HFFc6 (cell line): Measurements from ENCODE around the gene TEDC1. TPM values are rescaled to one million over a fixed set of nuclear protein-coding genes. Genes with fewer than 3 reads are reported as not detected.

ENCODE experiments used
- DNase-seq: peaks from one replicate; pipeline ENCODE4 v3.0.0-alpha.2; 2018
- H3K27ac Mint-ChIP-seq: 2 replicates; pipeline ENCODE4 v1.8.0; 2020; ENCODE audit warnings: mild to moderate bottlenecking, mixed read lengths
- H3K27me3 Mint-ChIP-seq: 2 replicates; pipeline ENCODE4 v1.8.0; 2021; ENCODE audit warnings: mild to moderate bottlenecking, moderate library complexity, mixed read lengths; ENCODE audit not compliant: insufficient read depth
- H3K36me3 Mint-ChIP-seq: 2 replicates; pipeline ENCODE4 v1.8.0; 2021; ENCODE audit warnings: low read depth, mixed read lengths
- H3K4me1 Mint-ChIP-seq: 2 replicates; pipeline ENCODE4 v1.8.0; 2020; ENCODE audit warnings: low read depth, mixed read lengths
- H3K4me3 Mint-ChIP-seq: 2 replicates; pipeline ENCODE4 v1.8.0; 2020; ENCODE audit warnings: mild to moderate bottlenecking, moderate library complexity, mixed read lengths
- H3K9me3 Mint-ChIP-seq: 2 replicates; pipeline ENCODE4 v1.8.0; 2020; ENCODE audit warnings: mild to moderate bottlenecking, mixed read lengths
- total RNA-seq, 6 experiments: library from RNA; stranded (reverse); fragmentation: NEBNext Ultra II Directional; extraction: Animal tissue kit (Norgen Biotek cat#: 25700); gene quantifications; 2 replicates in 1 of 6; 3 replicates in 5 of 6; pipeline ENCODE4 v1.2.3, GENCODE V29; 2021
- TF ChIP-seq, protein P1 (sequence below): fragments of 200-600 bp; sonication (generic); IDR thresholded peaks from 2 replicates; pipeline ENCODE4 v1.5.0; 2021; ENCODE audit warnings: antibody characterized with exemption, mild to moderate bottlenecking

The TEDC1 gene
- total RNA-seq, 6 experiments from 2014 or later = 9.1 to 12.9 (median 12.7) TPM

DNA sequence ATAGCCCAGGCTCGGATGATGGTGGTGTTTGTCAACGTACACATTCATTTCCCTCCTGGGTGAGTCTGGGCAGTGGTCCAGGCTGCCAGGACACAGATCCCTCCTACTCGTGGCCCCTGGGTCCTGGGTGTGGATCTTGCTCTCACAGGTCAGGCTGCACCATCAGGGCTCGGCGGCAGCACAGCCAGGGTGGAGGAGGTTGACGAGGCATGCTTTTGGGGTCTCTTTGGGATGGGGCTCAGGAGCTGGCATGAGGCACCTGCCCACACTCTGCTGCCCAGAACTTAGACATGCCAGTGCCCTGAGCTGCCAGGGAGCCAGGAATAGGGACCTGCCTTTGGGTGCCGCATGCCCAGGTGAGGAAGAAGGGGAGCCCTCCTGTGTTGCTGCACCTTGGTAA, 45.0 kb downstream of the TEDC1 start:
- no peaks in the 10 kb centered on the region for H3K36me3 Mint-ChIP-seq
- H3K9me3 Mint-ChIP-seq = no peaks in the 10 kb centered on the region
- H3K4me3 Mint-ChIP-seq = no peak overlapping the region
- no peak for DNase-seq
- H3K4me1 Mint-ChIP-seq = no peaks in the 10 kb centered on the region
- no peak overlapping the region for H3K27ac Mint-ChIP-seq
- H3K27me3 Mint-ChIP-seq = peaks cover 21% of the 10 kb centered on the region
- TF ChIP-seq, protein P1, sequence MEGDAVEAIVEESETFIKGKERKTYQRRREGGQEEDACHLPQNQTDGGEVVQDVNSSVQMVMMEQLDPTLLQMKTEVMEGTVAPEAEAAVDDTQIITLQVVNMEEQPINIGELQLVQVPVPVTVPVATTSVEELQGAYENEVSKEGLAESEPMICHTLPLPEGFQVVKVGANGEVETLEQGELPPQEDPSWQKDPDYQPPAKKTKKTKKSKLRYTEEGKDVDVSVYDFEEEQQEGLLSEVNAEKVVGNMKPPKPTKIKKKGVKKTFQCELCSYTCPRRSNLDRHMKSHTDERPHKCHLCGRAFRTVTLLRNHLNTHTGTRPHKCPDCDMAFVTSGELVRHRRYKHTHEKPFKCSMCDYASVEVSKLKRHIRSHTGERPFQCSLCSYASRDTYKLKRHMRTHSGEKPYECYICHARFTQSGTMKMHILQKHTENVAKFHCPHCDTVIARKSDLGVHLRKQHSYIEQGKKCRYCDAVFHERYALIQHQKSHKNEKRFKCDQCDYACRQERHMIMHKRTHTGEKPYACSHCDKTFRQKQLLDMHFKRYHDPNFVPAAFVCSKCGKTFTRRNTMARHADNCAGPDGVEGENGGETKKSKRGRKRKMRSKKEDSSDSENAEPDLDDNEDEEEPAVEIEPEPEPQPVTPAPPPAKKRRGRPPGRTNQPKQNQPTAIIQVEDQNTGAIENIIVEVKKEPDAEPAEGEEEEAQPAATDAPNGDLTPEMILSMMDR = no peak

DNA sequence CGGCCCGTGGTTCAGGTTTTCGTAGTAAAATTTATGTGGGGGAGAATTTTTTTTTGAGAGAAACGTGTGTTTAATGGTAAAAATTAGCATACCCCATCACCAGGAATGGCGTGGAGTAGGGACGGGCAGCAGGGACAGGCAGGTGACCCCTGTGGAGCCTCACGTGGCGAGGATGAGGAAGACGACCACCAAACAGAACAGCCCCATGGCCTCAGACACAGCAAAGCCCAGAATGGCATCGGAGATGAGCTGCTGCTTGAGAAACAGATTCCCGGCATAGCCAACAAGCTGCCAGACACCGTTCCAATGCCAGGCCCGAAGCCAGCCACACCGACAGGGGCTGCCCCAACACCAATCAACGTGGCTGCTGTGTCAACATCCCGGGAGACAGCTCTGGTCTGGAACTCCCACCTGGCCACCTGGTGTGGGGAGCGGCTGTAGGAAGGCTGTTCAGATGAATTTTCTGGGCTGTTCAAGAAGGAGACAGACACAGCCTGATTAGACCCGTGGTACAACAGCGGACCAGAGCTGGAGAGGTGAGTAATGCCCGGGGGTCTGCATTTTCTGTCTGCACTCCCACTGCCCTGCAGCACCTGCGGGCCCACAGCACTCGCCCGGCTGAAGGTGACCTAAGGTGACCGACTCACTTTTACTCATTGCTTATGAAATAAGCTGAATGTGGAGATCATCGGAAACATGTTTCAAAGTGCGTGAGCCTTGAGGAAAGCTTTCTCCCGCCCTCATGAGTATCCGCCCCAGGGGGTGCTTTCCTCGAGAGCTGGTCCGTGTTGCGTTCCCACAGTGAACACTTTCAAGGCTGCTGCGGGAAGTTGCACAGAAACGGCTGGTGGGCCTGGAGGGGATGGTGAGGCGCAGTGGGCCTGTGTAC, 45.9 kb downstream of the TEDC1 start:
- DNase-seq = no peak
- no peaks in the 10 kb centered on the region for H3K4me1 Mint-ChIP-seq
- peaks cover 25% of the 10 kb centered on the region for H3K27me3 Mint-ChIP-seq
- H3K36me3 Mint-ChIP-seq = no peaks in the 10 kb centered on the region
- H3K9me3 Mint-ChIP-seq = no peaks in the 10 kb centered on the region
- H3K4me3 Mint-ChIP-seq = no peak overlapping the region
- TF ChIP-seq, protein P1 = no peak
- H3K27ac Mint-ChIP-seq = no peak overlapping the region

DNA sequence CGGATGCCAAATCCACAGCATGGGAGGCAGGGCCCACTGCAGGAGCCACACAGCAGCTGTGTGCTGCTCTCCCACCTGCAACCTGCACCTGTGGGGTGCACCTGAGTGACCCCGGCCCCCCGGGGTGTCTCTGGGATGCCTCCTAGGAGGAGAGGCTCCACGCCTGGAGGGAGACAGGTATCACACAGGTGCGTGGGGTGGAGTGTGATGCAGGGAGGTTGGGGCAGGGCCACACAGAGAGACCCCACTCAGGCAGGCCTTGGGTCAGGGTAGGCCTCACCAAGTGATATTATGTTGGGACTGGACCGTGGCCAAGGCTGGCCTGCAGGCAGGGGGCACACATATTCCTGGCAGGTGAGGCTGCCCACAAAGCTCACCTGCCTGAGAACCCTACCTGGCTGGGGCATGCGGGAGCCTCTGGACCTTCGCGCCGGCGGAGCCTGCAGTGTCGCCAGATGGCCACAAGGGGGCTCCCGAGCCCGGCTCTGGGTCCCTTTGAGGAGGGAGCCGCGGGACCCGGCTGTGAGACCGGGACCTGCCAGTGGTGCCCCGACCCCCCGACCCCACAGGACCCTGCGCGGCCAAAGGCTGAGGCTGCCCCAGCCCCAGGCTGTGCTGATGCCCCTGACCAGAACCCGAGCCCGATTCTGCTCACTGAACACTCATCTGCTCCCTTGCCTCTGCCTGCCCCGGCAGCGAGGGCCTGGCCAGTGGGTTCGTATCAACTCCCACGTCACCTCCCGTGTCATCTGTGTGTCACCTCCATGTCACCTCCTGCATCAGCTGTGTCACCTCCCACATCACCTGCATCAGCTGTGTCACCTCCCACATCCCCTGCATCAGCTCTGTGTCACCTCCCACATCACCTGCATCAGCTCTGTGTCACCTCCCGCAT, 46.8 kb downstream of the TEDC1 start:
- no peak for DNase-seq
- peaks cover 3% of the 10 kb centered on the region for H3K9me3 Mint-ChIP-seq
- no peak overlapping the region for H3K4me3 Mint-ChIP-seq
- no peaks in the 10 kb centered on the region for H3K4me1 Mint-ChIP-seq
- no peaks in the 10 kb centered on the region for H3K36me3 Mint-ChIP-seq
- no peak overlapping the region for H3K27ac Mint-ChIP-seq
- TF ChIP-seq, protein P1 = peak; percentile 99
- peaks cover 23% of the 10 kb centered on the region for H3K27me3 Mint-ChIP-seq

DNA sequence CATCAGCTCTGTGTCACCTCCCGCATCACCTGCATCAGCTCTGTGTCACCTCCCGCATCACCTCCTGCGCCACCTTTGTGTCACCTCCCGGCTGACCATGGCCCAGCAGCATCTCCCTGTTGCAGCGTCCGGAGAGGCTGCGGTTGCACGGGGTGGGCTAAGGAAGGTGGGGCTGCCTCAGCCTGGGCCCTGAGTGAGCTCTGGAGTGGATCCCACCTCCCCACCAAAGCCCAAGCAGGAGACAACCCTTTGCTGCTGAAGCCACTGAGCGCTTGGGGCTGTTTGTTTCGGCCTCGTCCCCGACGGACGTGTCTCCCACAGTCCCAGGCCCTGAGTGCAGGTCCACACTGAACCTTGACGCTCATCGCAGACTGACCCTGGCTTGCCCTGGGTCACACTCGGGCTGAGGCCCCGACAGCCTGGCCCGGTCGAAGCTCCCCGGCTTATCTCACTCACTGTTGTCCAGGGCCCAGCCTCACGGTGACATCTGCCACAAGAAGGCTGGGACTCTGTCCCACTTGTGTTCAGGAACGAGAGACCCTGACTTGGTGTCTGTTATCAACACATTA, 47.5 kb downstream of the TEDC1 start:
- Mint-ChIP-seq H3K4me3 (no peak overlapping the region), H3K36me3 (no peaks in the 10 kb centered on the region), H3K9me3 (peaks cover 10% of the 10 kb centered on the region), H3K27me3 (peaks cover 23% of the 10 kb centered on the region), H3K4me1 (no peaks in the 10 kb centered on the region), H3K27ac (no peak overlapping the region)
- TF ChIP-seq, protein P1 = no peak
- no peak for DNase-seq

DNA sequence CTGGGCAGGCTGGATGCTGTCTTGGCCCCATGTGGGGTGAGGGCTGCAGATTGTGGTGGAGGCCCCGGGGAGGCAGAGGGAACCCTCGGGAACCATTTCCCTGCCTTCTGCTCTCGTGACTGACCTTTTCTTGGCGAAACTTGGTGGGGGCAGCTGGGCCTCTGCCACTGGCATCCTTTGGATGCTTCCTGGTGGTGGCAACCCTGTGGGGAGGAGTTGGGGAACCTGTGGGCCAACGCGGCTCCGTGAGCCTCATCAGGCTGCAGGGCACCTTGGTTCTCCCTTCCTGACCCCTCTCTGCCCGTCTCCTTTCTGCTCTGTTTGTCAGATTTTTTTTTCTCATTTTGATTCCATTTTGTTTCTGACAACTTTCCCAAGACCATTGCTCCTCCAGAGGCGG, 49.8 kb downstream of the TEDC1 start:
- Mint-ChIP-seq H3K27ac (no peak overlapping the region), H3K4me3 (no peak overlapping the region), H3K9me3 (peaks cover 10% of the 10 kb centered on the region), H3K27me3 (peaks cover 18% of the 10 kb centered on the region), H3K4me1 (no peaks in the 10 kb centered on the region), H3K36me3 (no peaks in the 10 kb centered on the region)
- no peak for DNase-seq
- TF ChIP-seq, protein P1 = no peak
